Heart left ventricle (tissue), 13 donors: Measurements from ENCODE around the gene EML6.

Experiments
- CTCF ChIP-seq, 12 donors: fragments of 200-600 bp; sonication (generic) in 4 of 12; IDR thresholded peaks; one replicate each; pipeline versions ENCODE4 v1.5.0 to v1.8.0; 2018 to 2022; ENCODE audit warnings: antibody characterized with exemption in 12 of 12, mild to moderate bottlenecking in 5 of 12
- POLR2A ChIP-seq, 2 donors: fragments of 450-650 bp; IDR thresholded peaks; one replicate each; pipeline ENCODE4 v1.6.1; 2017; ENCODE audit warnings: antibody characterized with exemption in 2 of 2, mild to moderate bottlenecking in 2 of 2, moderate library complexity in 2 of 2
- donor health status: ischemic (EF 13 %, LVEDD 7.1; RV severe dilation, severe dysfunction).
- donor health status: DM: no; HTN: yes; CAD: no.
- donor health status: DM: no; HTN: no; CAD: no.
- donor health status: ischemic (EF 25% LVEDD 6.9; RV normal size, moderate dysfunction).
- donor health status: ischemic (EF 25% LVEDD 5.7; RV mildly dilated, moderate dysfunction).
- donor health status: ischemic (EF 35%, LVEDD 5.7; RV mildly dilated, moderate dysfunction).
- donor health status: nonischemic (EF 11% LVEDD 7.7; RV severe dilation, severe dysfunction).
- donor health status: DM: yes; HTN: yes; CAD: no.
- donor health status: PGD.
- donor health status: ischemic (EF 29% LVEDD 5.4; RV normal size, mild dysfunction).
- donor health status: nonischemic (EF 23%, LVEDD 6.1; RV moderate dilation, normal function).

DNA sequence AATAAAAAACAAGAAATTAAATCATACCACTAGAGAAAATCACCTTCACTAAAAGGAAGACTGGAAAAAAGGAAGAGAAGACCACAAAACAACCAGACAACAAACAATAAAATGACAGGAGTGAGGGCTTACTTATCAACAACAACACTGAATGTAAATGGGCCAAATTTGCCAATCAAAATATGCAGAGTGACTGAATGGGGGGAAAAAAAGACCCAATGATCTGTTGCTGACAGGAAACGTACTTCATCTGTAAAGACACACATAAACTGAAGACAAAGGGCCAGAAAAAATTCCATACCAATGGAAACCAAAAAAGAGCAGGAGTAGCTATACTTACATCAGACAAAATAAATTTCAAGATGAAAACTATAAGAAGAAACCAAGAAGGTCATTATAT lies 25.5 kb upstream of the EML6 start:
- TF ChIP-seq POLR2A (IDR thresholded peaks at IDR 0.05) (no peak), CTCF (IDR thresholded peaks at IDR 0.05) (no peak)
